WERI-Rb-1 (cell line): Measurements from ENCODE around the gene MT3.

ENCODE experiments used
- DNase-seq: peaks from one replicate; pipeline ENCODE4 v3.0.0-alpha.2; 2020
- H3K27ac ChIP-seq: fragments of 250-450 bp; sonication (Bioruptor Pico); 2 replicates; pipeline ENCODE4 v1.5.1; 2020; ENCODE audit warnings: mild to moderate bottlenecking, moderate library complexity
- H3K27me3 ChIP-seq: fragments of 250-450 bp; sonication (Bioruptor Pico); 2 replicates; pipeline ENCODE4 v1.5.1; 2021; ENCODE audit warnings: mild to moderate bottlenecking, low read depth, moderate library complexity; ENCODE audit not compliant: insufficient read depth, severe bottlenecking
- H3K36me3 ChIP-seq: fragments of 250-450 bp; sonication (Bioruptor Pico); 2 replicates; pipeline ENCODE4 v1.5.1; 2020; ENCODE audit warnings: mild to moderate bottlenecking, moderate library complexity
- H3K4me3 ChIP-seq: 2 replicates; pipeline ENCODE4 v1.5.1; 2011; ENCODE audit warnings: low read depth, mild to moderate bottlenecking, control low read depth, low read length
- H3K9me3 ChIP-seq: fragments of 250-450 bp; sonication (Bioruptor Pico); 2 replicates; pipeline ENCODE4 v1.5.1; 2021; ENCODE audit warnings: mild to moderate bottlenecking, moderate library complexity; ENCODE audit not compliant: severe bottlenecking
- CTCF ChIP-seq: IDR thresholded peaks from 2 replicates; pipeline ENCODE4 v1.5.1; 2011; ENCODE audit warnings: low read depth, mild to moderate bottlenecking, control low read depth, inconsistent platforms, low read length

The MT3 gene

GRCh38 chr16:56633535-56633934 lies 44.2 kb downstream of the MT3 start:
- Histone ChIP-seq H3K27ac (no peak overlapping the region), H3K27me3 (no peaks in the 10 kb centered on the region), H3K9me3 (no peaks in the 10 kb centered on the region), H3K4me3 (no peak overlapping the region), H3K36me3 (no peaks in the 10 kb centered on the region)
- DNase-seq, result no peak
- no peak for TF ChIP-seq CTCF

- Histone ChIP-seq H3K27ac (no peak overlapping the region), H3K36me3 (no peaks in the 10 kb centered on the region), H3K27me3 (no peaks in the 10 kb centered on the region), H3K9me3 (no peaks in the 10 kb centered on the region), H3K4me3 (no peak overlapping the region)
- TF ChIP-seq CTCF, result no peak
- DNase-seq, result no peak
Measured at GRCh38 chr16:56634715-56635440, 45.5 kb downstream of the MT3 start.

- Histone ChIP-seq H3K27ac (no peak overlapping the region), H3K27me3 (no peaks in the 10 kb centered on the region), H3K36me3 (no peaks in the 10 kb centered on the region), H3K9me3 (no peaks in the 10 kb centered on the region), H3K4me3 (no peak overlapping the region)
- no peak for TF ChIP-seq CTCF
- DNase-seq, result no peak
Measured at GRCh38 chr16:56635441-56635967, 46.2 kb downstream of the MT3 start.

- Histone ChIP-seq H3K4me3 (no peak overlapping the region), H3K27ac (no peak overlapping the region), H3K27me3 (no peaks in the 10 kb centered on the region), H3K9me3 (no peaks in the 10 kb centered on the region), H3K36me3 (no peaks in the 10 kb centered on the region)
- TF ChIP-seq CTCF, result no peak
- no peak for DNase-seq
Measured at GRCh38 chr16:56636616-56637413, 47.5 kb downstream of the MT3 start.

GRCh38 chr16:56637814-56638750 lies 48.8 kb downstream of the MT3 start, which contains the start of gene MT1A:
MT1A (plus strand) TSS chr16:56638666; CDS start chr16:56638739, 73 bp downstream.
- H3K36me3 ChIP-seq, result no peaks in the 10 kb centered on the region
- H3K4me3 ChIP-seq, result no peak within 1 kb of the TSS
- no peaks in the 10 kb centered on the region for H3K9me3 ChIP-seq
- H3K27ac ChIP-seq, result no peak within 1 kb of the TSS
- no peak for DNase-seq
- TF ChIP-seq CTCF, result no peak
- no peaks in the 10 kb centered on the region for H3K27me3 ChIP-seq
